Spleen (tissue), 7 donors: ENCODE data around the gene CDKN2A.

Experiments
- CTCF ChIP-seq, 11 experiments: fragments of 200-600 bp in 7 of 11; fragments of 450-650 bp in 4 of 11; sonication (generic) in 4 of 11; IDR thresholded peaks in 8 of 11; conservative IDR thresholded peaks in 3 of 11; 1 replicate in 7 of 11; 2 replicates in 4 of 11; pipeline versions ENCODE4 v1.4.0 to v1.8.0; 2016 to 2021; ENCODE audit warnings: antibody characterized with exemption in 11 of 11, inconsistent platforms in 4 of 11, mild to moderate bottlenecking in 1 of 11
- POLR2A ChIP-seq, 3 donors: fragments of 450-650 bp; IDR thresholded peaks; one replicate each; pipeline ENCODE4 v1.5.1; 2017; ENCODE audit warnings: antibody characterized with exemption in 3 of 3, mild to moderate bottlenecking in 1 of 3
- donor health status: DM: no; HTN: no; CAD: no; lungs with moderate emphysema.
- donor health status: DM: no; HTN: no; CAD: no.
- donor health status: DM: no; HTN: no; CAD: no.

GRCh38 chr9:21964925-21965385, 29.2 kb downstream of the CDKN2A start:
- no peak for TF ChIP-seq POLR2A (IDR thresholded peaks at IDR 0.05)
- no peak for TF ChIP-seq CTCF (IDR thresholded peaks at IDR 0.05 in 8 of 11, conservative IDR thresholded peaks at IDR 0.05 in 3 of 11)
